ENCODE measurements around the gene RBM44. TPM values are rescaled to one million over a fixed set of nuclear protein-coding genes. Genes with fewer than 3 reads are reported as not detected.

RBM44 gene
- total and polyA plus RNA-seq, 4 donors, result 0.02 to 0.75 (median 0.15) TPM

DNA sequence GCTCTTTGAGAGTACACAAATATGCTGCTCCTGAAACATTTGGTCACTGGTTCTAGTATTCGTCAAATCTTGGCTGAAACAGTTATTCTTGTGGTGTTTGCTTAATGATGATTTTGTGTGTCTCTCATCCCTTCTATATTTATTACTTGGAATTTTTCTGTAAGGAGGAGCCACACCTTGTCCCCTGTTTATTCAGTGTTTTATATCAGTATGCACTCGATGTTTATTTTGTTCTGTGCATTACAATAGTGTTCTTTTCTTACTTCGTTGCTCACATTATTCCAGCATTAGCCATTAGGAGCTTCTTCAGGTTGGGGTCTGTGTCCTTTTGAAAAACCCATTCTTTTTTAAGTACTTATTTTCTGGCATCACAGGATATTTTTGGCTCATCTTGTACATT lies 55.7 kb downstream of the RBM44 start:
- Histone ChIP-seq H3K9me3 (ENCODE audit: control insufficient read depth in 4 of 4, low read length in 3 of 4) (no peaks in the 10 kb centered on the region), H3K4me3 (ENCODE audit: low read depth in 1 of 3, low read length in 3 of 3) (no peak overlapping the region), H3K27me3 (ENCODE audit: control insufficient read depth in 4 of 4, insufficient read depth in 4 of 4, low read length in 3 of 4) (no peaks in the 10 kb centered on the region), H3K4me1 (ENCODE audit: control insufficient read depth in 4 of 4, insufficient read depth in 4 of 4, low read length in 3 of 4) (peaks cover 2 to 11% (median 4%) of the 10 kb centered on the region in 4 donors), H3K27ac (ENCODE audit: low read depth in 1 of 2, low read length in 2 of 2) (no peak overlapping the region), H3K9ac (ENCODE audit: low read depth in 1 of 2, low read length in 2 of 2) (no peak overlapping the region), H3K36me3 (ENCODE audit: control insufficient read depth in 4 of 4, insufficient read depth in 3 of 4, low read depth in 1 of 4, low read length in 3 of 4) (no peaks in the 10 kb centered on the region)
- no peak for DNase-seq (ENCODE audit: low spot score)
- TF ChIP-seq RAD21 (IDR thresholded peaks at IDR 0.05) (no peak), FOXA2 (IDR thresholded peaks at IDR 0.05) (no peak), HNF4A (conservative IDR thresholded peaks at IDR 0.05) (no peak), HNF4G (IDR thresholded peaks at IDR 0.05) (no peak), YY1 (IDR thresholded peaks at IDR 0.05) (no peak)
- 85% methylated on average over 3 of the region's 3 CpGs for WGBS

DNA sequence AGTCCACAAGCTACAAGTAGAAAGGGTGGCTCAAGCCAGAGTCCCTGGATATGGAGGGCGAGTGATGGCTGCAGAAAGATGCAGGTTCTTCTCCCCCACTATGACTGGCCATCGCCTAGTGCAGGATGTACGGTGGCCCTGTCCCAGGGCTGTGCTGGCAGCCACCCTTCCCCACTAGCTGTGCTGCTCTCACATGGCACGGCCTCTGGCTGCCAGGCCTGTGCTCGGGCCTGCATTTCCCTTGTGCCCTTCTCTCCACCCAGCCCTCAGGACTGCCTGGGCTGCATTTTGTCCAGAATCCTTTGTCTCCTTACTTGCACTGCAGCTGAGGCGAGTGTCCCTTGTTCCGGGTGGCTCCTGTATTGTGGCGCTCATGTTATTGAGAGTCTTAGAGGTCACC lies 59.2 kb downstream of the RBM44 start:
- H3K9ac ChIP-seq (ENCODE audit: low read depth in 1 of 2, low read length in 2 of 2), result no peak overlapping the region
- no peak overlapping the region for H3K27ac ChIP-seq (ENCODE audit: low read depth in 1 of 2, low read length in 2 of 2)
- no peak overlapping the region for H3K4me3 ChIP-seq (ENCODE audit: low read depth in 1 of 3, low read length in 3 of 3)
- no peak for DNase-seq (ENCODE audit: low spot score)
- 83% methylated on average over 8 of the region's 8 CpGs for WGBS
- no peaks in the 10 kb centered on the region for H3K27me3 ChIP-seq (ENCODE audit: control insufficient read depth in 4 of 4, insufficient read depth in 4 of 4, low read length in 3 of 4)
- H3K4me1 ChIP-seq (ENCODE audit: control insufficient read depth in 4 of 4, insufficient read depth in 4 of 4, low read length in 3 of 4), result peaks cover 6 to 34% (median 23%) of the 10 kb centered on the region in 4 donors
- no peaks in the 10 kb centered on the region for H3K9me3 ChIP-seq (ENCODE audit: control insufficient read depth in 4 of 4, low read length in 3 of 4)
- H3K36me3 ChIP-seq (ENCODE audit: control insufficient read depth in 4 of 4, insufficient read depth in 3 of 4, low read depth in 1 of 4, low read length in 3 of 4), result no peaks in the 10 kb centered on the region
- TF ChIP-seq, protein P1, sequence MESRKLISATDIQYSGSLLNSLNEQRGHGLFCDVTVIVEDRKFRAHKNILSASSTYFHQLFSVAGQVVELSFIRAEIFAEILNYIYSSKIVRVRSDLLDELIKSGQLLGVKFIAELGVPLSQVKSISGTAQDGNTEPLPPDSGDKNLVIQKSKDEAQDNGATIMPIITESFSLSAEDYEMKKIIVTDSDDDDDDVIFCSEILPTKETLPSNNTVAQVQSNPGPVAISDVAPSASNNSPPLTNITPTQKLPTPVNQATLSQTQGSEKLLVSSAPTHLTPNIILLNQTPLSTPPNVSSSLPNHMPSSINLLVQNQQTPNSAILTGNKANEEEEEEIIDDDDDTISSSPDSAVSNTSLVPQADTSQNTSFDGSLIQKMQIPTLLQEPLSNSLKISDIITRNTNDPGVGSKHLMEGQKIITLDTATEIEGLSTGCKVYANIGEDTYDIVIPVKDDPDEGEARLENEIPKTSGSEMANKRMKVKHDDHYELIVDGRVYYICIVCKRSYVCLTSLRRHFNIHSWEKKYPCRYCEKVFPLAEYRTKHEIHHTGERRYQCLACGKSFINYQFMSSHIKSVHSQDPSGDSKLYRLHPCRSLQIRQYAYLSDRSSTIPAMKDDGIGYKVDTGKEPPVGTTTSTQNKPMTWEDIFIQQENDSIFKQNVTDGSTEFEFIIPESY (IDR thresholded peaks at IDR 0.05), result no peak
- TF ChIP-seq, protein P2, sequence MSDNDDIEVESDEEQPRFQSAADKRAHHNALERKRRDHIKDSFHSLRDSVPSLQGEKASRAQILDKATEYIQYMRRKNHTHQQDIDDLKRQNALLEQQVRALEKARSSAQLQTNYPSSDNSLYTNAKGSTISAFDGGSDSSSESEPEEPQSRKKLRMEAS (IDR thresholded peaks at IDR 0.05), result no peak
- TF ChIP-seq HNF4A (conservative IDR thresholded peaks at IDR 0.05) (no peak), NR2F2 (IDR thresholded peaks at IDR 0.05) (no peak), FOXA2 (IDR thresholded peaks at IDR 0.05) (no peak), GABPA (IDR thresholded peaks at IDR 0.05 in 1 of 2, conservative IDR thresholded peaks at IDR 0.05 in 1 of 2) (no peak), YY1 (IDR thresholded peaks at IDR 0.05) (no peak), TAF1 (conservative IDR thresholded peaks at IDR 0.05) (no peak), RAD21 (IDR thresholded peaks at IDR 0.05) (no peak), FOXA1 (IDR thresholded peaks at IDR 0.05) (no peak)
- TF ChIP-seq, protein P3, sequence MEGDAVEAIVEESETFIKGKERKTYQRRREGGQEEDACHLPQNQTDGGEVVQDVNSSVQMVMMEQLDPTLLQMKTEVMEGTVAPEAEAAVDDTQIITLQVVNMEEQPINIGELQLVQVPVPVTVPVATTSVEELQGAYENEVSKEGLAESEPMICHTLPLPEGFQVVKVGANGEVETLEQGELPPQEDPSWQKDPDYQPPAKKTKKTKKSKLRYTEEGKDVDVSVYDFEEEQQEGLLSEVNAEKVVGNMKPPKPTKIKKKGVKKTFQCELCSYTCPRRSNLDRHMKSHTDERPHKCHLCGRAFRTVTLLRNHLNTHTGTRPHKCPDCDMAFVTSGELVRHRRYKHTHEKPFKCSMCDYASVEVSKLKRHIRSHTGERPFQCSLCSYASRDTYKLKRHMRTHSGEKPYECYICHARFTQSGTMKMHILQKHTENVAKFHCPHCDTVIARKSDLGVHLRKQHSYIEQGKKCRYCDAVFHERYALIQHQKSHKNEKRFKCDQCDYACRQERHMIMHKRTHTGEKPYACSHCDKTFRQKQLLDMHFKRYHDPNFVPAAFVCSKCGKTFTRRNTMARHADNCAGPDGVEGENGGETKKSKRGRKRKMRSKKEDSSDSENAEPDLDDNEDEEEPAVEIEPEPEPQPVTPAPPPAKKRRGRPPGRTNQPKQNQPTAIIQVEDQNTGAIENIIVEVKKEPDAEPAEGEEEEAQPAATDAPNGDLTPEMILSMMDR (IDR thresholded peaks at IDR 0.05; ENCODE audit: low read depth, low read length, missing input control), result no peak
- TF ChIP-seq, protein P4, sequence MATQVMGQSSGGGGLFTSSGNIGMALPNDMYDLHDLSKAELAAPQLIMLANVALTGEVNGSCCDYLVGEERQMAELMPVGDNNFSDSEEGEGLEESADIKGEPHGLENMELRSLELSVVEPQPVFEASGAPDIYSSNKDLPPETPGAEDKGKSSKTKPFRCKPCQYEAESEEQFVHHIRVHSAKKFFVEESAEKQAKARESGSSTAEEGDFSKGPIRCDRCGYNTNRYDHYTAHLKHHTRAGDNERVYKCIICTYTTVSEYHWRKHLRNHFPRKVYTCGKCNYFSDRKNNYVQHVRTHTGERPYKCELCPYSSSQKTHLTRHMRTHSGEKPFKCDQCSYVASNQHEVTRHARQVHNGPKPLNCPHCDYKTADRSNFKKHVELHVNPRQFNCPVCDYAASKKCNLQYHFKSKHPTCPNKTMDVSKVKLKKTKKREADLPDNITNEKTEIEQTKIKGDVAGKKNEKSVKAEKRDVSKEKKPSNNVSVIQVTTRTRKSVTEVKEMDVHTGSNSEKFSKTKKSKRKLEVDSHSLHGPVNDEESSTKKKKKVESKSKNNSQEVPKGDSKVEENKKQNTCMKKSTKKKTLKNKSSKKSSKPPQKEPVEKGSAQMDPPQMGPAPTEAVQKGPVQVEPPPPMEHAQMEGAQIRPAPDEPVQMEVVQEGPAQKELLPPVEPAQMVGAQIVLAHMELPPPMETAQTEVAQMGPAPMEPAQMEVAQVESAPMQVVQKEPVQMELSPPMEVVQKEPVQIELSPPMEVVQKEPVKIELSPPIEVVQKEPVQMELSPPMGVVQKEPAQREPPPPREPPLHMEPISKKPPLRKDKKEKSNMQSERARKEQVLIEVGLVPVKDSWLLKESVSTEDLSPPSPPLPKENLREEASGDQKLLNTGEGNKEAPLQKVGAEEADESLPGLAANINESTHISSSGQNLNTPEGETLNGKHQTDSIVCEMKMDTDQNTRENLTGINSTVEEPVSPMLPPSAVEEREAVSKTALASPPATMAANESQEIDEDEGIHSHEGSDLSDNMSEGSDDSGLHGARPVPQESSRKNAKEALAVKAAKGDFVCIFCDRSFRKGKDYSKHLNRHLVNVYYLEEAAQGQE (IDR thresholded peaks at IDR 0.05), result no peak
- TF ChIP-seq, protein P5, sequence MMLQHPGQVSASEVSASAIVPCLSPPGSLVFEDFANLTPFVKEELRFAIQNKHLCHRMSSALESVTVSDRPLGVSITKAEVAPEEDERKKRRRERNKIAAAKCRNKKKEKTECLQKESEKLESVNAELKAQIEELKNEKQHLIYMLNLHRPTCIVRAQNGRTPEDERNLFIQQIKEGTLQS (IDR thresholded peaks at IDR 0.05), result no peak
